GM18508 (cell line): Measurements from ENCODE around the gene ATP2C2.
"Not testable (repeated sequence)": the region's sequence is repeated elsewhere in the genome, so short reads cannot be mapped to it uniquely, and the experiment has no call there.

Experiments
- ATAC-seq: cut with Tn5 transposase; IDR thresholded peaks from one replicate; pipeline ENCODE4 v1.9.1; 2021; ENCODE audit warnings: moderate number of reproducible peaks; ENCODE audit not compliant: insufficient read depth, unreplicated experiment

The ATP2C2 gene

GRCh38 chr16:84339311-84339710, 29.0 kb upstream of the ATP2C2 start:
- no peak for ATAC-seq

DNA sequence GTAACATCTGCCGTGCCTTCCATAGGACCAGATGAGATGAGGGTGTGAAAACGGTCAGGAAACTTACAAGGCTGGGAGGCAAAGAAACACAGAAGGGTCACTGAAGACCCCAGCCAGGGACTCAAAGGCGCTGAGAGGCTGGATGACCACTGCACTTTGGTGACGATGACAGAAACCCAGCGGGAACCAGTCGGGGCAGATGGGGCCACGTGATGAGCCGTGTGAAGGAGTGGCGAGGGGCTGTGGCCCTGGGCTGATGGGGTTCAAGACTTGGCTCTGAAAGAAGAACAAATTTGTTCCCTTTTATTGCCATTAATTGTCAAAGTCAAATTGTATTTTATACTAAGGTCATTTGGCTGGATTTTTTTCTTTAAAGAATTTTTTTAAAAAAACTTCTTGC, 28.6 kb upstream of the ATP2C2 start:
- ATAC-seq: no peak

- ATAC-seq: no peak
Observed at GRCh38 chr16:84340325-84341040, 27.9 kb upstream of the ATP2C2 start.

DNA sequence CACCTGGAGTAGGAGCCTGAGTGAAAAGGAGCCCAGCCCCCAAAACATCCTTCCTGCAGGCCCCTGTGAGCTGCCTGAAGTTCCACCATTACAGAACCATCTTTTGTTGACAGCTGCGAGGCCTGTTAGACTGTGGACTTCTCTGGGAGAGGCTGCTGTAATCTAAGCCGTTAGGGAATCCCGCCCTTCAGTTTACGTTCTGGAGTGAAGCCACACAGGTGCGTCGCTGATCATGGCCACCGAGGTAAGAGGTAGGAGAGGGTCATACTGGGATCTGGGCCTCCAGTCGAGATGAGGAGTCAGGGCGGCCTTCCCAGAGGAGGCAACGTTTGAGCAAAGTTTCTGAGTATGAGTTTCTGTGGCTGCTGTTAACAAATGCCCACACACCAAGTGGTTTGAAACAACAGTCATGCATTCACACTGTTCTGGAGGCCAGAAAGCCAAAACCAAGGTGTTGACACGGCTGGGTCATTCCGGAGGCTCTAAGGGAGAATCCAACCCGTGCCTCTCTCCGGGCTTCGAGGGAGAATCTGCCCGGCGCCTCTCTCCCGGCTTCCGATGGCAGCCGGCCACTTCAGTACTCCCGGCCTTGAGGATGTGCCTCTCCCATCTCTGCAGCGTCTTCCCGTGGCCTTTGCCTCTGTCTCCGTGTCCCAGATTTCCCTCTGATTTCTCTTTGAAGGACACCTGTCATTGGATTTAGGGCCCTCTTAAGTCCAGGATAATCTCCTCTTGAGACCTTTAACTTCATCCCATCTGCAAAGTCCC, 26.6 kb upstream of the ATP2C2 start:
- no peak for ATAC-seq

DNA sequence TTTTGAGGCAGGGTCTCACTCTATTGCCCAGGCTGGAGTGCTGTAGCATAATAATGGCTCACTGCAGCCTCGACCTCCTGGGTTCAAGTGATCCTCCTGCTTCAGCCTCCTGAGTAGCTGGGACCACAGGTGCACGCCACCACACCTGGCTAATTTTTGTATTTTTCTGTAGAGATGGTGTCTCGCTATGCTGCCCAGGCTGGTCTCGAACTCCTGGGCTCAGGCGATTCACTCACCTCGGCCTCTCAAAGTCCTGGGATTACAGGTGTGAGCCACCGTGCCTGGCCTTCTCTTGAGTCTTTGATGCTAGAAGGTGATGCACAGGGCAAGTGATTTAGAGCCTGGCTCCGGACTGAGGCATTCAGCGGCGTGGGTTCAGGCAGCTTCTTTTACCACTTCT, 24.5 kb upstream of the ATP2C2 start:
- ATAC-seq: not testable (repeated sequence)

DNA sequence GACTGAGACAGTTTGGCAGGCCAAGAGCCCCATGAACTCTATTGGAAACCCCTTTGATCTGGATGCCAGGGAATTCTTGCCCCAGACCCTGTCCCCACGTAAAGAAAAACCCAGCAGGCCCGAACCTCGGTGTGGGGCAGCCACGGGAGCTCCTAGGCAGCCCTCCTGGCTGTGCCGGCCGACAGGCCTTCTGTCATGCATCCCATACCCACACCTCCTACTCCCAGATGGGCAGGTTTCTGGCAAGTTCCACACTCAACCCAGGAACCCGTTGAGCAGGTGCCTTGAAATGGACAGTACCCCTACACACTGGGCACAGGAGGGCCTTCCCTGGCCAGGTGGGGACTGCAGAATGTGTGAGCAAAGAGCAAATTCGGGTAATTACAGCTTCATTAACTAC, 23.6 kb upstream of the ATP2C2 start:
- no peak for ATAC-seq

- no peak for ATAC-seq
Observed at GRCh38 chr16:84347161-84347560, 21.2 kb upstream of the ATP2C2 start.

- no peak for ATAC-seq
Observed at GRCh38 chr16:84348386-84348888, 19.9 kb upstream of the ATP2C2 start.

DNA sequence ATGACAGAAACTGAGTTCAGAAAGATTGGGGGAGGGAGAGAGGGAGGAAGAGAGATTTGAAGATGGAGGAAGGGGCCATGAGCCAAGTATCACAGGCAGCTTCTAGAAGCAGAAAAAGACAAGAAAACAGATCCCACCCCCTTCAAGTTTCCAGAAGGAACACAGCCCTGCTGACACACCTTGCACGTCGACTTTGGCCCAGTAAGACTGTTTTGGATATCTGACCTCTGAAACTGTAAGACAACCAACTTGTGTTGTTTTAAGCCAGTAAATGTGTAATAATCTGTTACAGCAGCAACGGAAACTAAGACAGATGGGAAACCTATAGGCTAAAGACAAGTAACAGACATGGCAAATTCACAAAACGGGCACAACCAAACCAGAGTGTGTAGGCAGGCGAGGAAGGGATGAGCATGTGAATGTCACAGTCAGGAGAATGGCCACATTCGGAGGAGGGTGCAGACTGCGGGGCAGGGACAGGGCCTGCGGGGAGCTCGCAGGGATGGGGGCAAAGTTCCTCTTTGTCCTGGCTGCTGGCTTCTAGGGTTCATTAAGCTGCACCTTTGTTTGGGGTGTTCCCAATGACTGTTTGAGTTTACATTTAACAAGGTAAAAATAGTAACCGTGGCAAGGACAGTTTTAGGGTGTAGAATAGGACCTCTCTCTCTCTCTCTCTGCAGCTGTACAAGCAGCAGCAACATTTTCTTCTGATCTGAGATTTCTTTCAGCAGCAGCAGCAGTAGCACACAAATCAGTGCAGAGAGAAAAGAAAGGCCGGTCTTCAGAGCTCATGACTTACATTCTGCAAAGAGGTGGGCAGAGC, 18.3 kb upstream of the ATP2C2 start:
- no peak for ATAC-seq

GRCh38 chr16:84350685-84351400, 17.5 kb upstream of the ATP2C2 start:
- ATAC-seq: no peak

- no peak for ATAC-seq
Observed at GRCh38 chr16:84351630-84352029, 16.7 kb upstream of the ATP2C2 start.

DNA sequence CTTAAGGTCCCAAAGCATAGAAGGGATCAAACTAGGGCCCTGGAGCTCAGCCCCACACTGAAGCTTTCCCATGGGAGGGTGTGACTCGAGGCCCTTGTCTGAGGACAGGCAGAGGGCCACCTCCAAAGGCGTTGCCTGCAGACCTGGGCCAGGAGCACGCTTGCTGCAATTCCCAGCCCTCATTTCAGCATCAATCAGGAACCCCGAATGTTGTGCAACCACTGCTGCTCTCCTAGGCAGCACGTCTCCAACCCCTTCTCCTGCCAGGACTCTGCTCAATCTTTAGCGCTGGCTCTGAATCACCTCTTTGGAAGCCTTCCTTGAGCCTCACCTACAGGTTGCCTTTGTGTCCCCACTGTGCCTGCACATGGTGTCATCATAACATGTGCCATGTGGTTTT, 14.0 kb upstream of the ATP2C2 start:
- ATAC-seq: no peak

- no peak for ATAC-seq
Observed at GRCh38 chr16:84355149-84355548, 13.2 kb upstream of the ATP2C2 start.

GRCh38 chr16:84356176-84356575, 12.2 kb upstream of the ATP2C2 start:
- no peak for ATAC-seq

DNA sequence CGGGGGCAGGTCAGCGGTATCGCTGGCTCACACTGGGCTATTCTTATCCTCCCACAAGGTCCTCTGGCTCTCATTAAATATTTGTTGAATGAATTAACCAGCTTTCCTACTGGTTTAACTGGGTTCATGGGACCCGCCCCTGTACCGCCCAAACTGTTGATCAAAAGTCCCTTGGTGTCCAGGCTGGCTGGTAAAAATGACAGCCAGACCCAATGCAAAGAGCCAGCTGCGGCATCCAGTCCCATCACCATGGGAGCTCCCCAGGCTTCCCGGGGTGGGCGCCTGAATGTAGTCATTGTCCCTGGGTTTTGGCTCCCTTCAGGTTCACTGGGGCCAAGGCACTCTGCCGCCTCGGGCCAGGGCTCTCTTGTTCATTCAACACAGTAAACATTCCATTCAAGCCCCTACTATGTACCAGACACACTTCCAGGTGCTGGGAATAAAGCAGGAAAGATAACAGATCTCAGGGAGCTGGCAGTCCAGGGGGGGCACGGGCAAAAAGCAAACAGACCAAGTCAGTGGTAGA, 11.7 kb upstream of the ATP2C2 start:
- ATAC-seq: no peak

GRCh38 chr16:84357191-84357651, 11.1 kb upstream of the ATP2C2 start:
- ATAC-seq: no peak

- no peak for ATAC-seq
Observed at GRCh38 chr16:84358601-84359295, 9.6 kb upstream of the ATP2C2 start.

- no peak for ATAC-seq
Observed at GRCh38 chr16:84359326-84359725, 9.0 kb upstream of the ATP2C2 start.

DNA sequence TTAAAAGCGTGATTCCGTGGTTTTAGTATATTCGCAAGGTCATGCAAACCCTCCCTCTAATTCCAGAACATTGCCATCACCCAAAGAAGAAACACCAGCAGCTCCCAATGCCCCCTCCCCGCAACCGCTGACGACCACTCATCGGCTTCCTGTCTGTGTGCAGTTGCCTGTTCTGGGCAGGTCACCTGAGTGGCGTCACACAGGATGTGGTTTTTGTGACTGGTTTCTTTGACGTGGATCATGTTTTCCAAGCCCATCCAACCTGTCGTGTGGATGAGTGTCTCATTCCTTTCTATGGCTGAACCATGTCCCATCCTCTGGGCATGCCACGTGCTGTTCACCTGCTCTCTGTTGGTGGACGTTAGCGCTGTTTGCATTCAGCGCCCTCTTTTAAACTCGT, 8.2 kb upstream of the ATP2C2 start:
- no peak for ATAC-seq
